Right lobe of liver (tissue), 6 donors: ENCODE data around the gene LDLRAD4. TPM values are rescaled to one million over a fixed set of nuclear protein-coding genes. Genes with fewer than 3 reads are reported as not detected.

Source experiments
- ATAC-seq, 4 donors: fragments of 200-7000 bp; cut with Tn5 transposase; one replicate each; pipeline ENCODE4 v1.9.1; 2020; ENCODE audit warnings: mild to moderate bottlenecking in 4 of 4, moderate library complexity in 4 of 4
- DNase-seq, 3 donors: peaks; one replicate each; pipeline ENCODE4 v3.0.0-alpha.2; 2020
- H3K27ac ChIP-seq, 3 donors: fragments of 200-600 bp; one replicate each; pipeline ENCODE4 v1.8.0; 2022
- H3K27me3 ChIP-seq, 2 donors: fragments of 200-600 bp; one replicate each; pipeline ENCODE4 v1.8.0; 2022
- H3K36me3 ChIP-seq, 4 donors: fragments of 200-600 bp; sonication (generic) in 1 of 4; one replicate each; pipeline versions ENCODE4 v1.5.1 to v1.8.0; 2017 to 2022; ENCODE audit warnings: control low read depth in 1 of 4
- H3K4me1 ChIP-seq, 4 donors: fragments of 200-600 bp; sonication (generic) in 1 of 4; one replicate each; pipeline versions ENCODE4 v1.5.1 to v1.8.0; 2017 to 2022; ENCODE audit warnings: control low read depth in 1 of 4
- H3K4me3 ChIP-seq, 3 donors: fragments of 200-600 bp; one replicate each; pipeline ENCODE4 v1.8.0; 2022
- H3K9me3 ChIP-seq, 4 donors: fragments of 200-600 bp; sonication (generic) in 1 of 4; one replicate each; pipeline versions ENCODE4 v1.5.1 to v1.8.0; 2017 to 2022; ENCODE audit warnings: control low read depth in 1 of 4
- POLR2A ChIP-seq: fragments of 450-650 bp; IDR thresholded peaks from one replicate; pipeline ENCODE4 v1.6.1; 2017; ENCODE audit warnings: antibody characterized with exemption, mild to moderate bottlenecking
- WGBS: methylation state at CpG from one replicate; pipeline ENCODE4 v1.1.6; 2018; ENCODE audit warnings: low coverage, low lambda C conversion rate; ENCODE audit not compliant: insufficient coverage; ENCODE audit errors: missing lambda C conversion rate; 5-methylcytosine and 5-hydroxymethylcytosine counted together
- intact Hi-C, 2 donors: fragments of 100-400 bp; cut with DNase I; formaldehyde crosslinking; loops; one replicate each; pipeline versions ENCODE4 v1.11.2 to v1.14.1; 2022
- total RNA-seq, 6 experiments: library from RNA; depleted of rRNA in 2 of 6; stranded (reverse); fragments of >200 nt in 2 of 6; fragmentation: NEBNext Ultra II Directional in 3 of 6; extraction: Animal tissue kit (Norgen Biotek cat#: 25700) in 3 of 6; gene quantifications; one replicate each; pipeline versions ENCODE4 v1.1.0 to v1.2.4, GENCODE V29; 2016 to 2023
- TF ChIP-seq, protein P1 (sequence below), 4 donors: fragments of 200-600 bp in 3 of 4; fragments of 450-650 bp in 1 of 4; IDR thresholded peaks; one replicate each; pipeline versions ENCODE4 v1.5.1 to v1.8.0; 2016 to 2022; ENCODE audit warnings: antibody characterized with exemption in 4 of 4, mild to moderate bottlenecking in 2 of 4
- donor health status: DM: no; HTN: yes; CAD: no.
- donor health status: DM: no; HTN: no; CAD: no.
- donor health status: DM: no; HTN: no; CAD: no.
- donor health status: DM: no; HTN: yes; CAD: no.
- donor health status: DM: no; HTN: yes; CAD: no.

The LDLRAD4 gene
- total RNA-seq, 6 experiments from 2014 or later = 10.6 to 66.4 (median 18.7) TPM

DNA sequence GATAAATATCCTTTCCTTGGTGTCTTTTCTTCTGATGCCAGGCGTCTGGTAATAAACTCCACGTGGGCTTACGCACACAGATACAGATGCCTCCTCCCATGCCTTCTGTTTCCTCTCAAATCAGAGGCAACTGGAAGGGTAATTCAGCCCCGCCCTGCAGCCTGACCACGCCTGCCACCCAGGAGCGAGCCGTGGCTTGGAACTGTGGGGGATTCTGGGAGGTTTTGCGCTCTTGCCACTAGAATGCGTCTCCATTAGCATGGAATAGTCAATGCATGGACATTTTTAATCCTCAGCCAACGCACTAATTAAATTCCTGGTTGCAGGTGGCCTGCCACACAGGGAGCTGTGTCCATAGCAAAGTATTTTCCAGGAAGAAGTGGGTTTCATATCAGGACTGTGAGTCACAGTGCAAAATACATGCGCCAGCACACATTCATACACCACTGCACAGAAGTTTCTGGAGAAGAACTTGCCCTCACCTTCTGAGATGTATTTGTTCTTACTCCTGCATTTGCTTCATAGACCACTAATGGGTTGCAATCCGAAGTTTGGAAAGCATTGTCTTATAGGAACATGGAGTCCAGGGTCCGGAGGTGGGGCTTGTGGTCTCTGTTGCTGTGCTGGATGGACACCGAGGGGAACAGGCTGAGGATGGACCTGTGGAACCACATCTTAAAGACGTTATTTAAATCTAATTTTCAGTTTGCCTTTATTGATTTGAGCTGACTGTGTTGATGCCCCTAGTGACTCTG lies 151.4 kb downstream of the LDLRAD4 start:
- intact Hi-C loops = no loop called here
- H3K4me1 ChIP-seq = peaks cover 0 to 4% (median 0%) of the 10 kb centered on the region in 4 donors
- no peak overlapping the region for H3K4me3 ChIP-seq
- peak in 1 of 4 donors; percentile 52 for ATAC-seq
- H3K27me3 ChIP-seq = no peaks in the 10 kb centered on the region
- no peak overlapping the region for H3K27ac ChIP-seq
- H3K36me3 ChIP-seq = no peaks in the 10 kb centered on the region
- no peaks in the 10 kb centered on the region for H3K9me3 ChIP-seq
- no peak for TF ChIP-seq POLR2A
- TF ChIP-seq, protein P1, sequence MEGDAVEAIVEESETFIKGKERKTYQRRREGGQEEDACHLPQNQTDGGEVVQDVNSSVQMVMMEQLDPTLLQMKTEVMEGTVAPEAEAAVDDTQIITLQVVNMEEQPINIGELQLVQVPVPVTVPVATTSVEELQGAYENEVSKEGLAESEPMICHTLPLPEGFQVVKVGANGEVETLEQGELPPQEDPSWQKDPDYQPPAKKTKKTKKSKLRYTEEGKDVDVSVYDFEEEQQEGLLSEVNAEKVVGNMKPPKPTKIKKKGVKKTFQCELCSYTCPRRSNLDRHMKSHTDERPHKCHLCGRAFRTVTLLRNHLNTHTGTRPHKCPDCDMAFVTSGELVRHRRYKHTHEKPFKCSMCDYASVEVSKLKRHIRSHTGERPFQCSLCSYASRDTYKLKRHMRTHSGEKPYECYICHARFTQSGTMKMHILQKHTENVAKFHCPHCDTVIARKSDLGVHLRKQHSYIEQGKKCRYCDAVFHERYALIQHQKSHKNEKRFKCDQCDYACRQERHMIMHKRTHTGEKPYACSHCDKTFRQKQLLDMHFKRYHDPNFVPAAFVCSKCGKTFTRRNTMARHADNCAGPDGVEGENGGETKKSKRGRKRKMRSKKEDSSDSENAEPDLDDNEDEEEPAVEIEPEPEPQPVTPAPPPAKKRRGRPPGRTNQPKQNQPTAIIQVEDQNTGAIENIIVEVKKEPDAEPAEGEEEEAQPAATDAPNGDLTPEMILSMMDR (IDR thresholded peaks at IDR 0.05) = no peak
- WGBS = 71% methylated on average over 10 of the region's 15 CpGs
- DNase-seq = no peak

DNA sequence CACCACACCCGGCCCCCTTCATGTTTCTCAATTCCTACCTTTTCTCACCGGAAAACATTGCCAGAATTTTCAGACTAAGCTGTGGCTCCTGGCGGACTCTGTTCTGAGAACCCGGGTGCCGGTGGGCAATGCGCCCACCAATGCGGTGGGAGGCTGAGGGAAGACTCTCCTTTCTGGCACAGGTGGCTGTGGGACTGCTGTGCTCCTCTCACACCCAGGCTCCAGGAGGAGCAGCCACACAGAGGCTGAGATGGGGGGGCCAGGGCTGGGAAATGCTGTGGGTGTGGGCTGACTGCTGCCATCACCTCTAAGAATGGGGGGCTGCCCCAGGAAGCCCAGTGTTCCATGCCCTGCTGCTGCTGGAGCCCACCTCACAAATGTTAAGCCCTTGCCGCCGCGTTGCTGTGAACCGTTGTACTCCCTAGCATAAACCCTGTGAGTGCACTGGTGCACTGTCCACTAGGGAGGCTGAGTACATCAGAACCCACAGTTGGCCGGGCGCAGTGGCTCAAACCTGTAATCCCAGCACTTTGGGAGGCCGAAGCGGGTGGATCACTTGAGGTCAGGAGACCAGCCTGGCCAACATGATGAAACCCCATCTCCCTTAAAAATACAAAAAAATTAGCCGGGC lies 152.6 kb downstream of the LDLRAD4 start:
- no peaks in the 10 kb centered on the region for H3K4me1 ChIP-seq
- H3K9me3 ChIP-seq = no peaks in the 10 kb centered on the region
- H3K4me3 ChIP-seq = no peak overlapping the region
- TF ChIP-seq, protein P1 (IDR thresholded peaks at IDR 0.05) = no peak
- TF ChIP-seq POLR2A = no peak
- DNase-seq (no peak), ATAC-seq (no peak)
- WGBS = 93% methylated on average over 3 of the region's 16 CpGs
- no peaks in the 10 kb centered on the region for H3K36me3 ChIP-seq
- intact Hi-C loops = no loop called here
- no peak overlapping the region for H3K27ac ChIP-seq
- no peaks in the 10 kb centered on the region for H3K27me3 ChIP-seq

DNA sequence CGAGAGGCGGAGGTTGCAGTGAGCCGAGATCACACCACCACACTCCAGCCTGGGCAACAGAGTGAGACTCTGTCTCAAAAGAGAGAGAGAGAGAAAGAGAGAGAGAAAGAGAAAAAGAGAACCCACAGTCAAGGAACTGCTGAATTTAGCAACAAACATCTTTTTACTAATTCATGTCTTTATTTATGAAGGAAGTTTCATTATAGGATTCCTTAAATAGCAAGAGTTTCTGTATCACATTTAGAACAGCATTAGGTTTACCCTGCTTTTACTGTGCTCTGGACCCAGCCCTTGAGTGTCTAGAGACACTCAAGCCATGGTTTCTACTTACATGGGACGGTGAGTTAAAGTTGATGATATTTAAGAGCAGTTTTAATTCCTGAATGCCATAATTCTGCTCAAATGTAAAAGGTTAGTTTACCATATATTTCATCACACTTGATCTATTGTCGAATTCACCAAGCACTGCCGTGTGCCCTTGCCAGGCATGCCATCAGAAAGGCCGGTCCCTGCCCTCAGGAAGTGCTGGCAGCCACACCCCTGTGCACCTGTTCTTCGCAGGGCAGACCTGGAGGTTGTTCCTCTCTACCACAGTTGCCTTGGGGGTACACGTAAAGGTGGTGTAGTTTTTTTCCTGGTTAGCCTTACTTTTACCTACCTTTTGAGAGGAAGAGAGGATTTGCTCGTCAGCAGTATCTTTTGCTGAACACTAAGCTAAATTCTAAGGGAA lies 153.3 kb downstream of the LDLRAD4 start:
- H3K4me3 ChIP-seq = no peak overlapping the region
- H3K36me3 ChIP-seq = no peaks in the 10 kb centered on the region
- ATAC-seq (no peak), DNase-seq (no peak)
- TF ChIP-seq, protein P1 (IDR thresholded peaks at IDR 0.05) = no peak
- TF ChIP-seq POLR2A = no peak
- no peaks in the 10 kb centered on the region for H3K27me3 ChIP-seq
- no peaks in the 10 kb centered on the region for H3K4me1 ChIP-seq
- intact Hi-C loops = no loop called here
- 57% methylated on average over 6 of the region's 10 CpGs for WGBS
- H3K27ac ChIP-seq = no peak overlapping the region
- no peaks in the 10 kb centered on the region for H3K9me3 ChIP-seq

DNA sequence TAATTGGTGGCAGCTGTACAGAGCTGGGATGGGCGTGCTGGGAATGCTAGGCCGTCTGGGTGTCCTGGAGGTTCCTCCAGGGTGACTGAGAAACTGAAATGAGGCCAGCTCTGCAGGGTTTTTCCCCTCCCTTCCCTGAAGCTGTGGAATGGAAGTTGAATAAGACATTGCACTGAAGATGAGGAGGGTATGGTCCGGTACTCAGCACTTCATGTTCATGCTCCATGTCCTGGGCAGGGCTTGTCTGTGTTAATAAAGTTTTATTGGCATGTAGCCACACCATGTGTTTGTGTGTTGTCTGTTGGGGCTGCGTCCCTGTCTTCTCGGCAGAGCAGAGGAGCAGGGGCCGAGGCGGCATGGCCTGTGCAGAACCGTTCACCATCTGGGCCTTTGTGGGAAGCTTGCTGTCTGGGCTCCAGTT lies 154.0 kb downstream of the LDLRAD4 start:
- no peak for DNase-seq
- no peak for ATAC-seq
- H3K4me1 ChIP-seq = no peaks in the 10 kb centered on the region
- H3K27me3 ChIP-seq = no peaks in the 10 kb centered on the region
- WGBS = 59% methylated on average over 2 of the region's 8 CpGs
- intact Hi-C loops = no loop called here
- no peak overlapping the region for H3K27ac ChIP-seq
- H3K9me3 ChIP-seq = no peaks in the 10 kb centered on the region
- TF ChIP-seq, protein P1 (IDR thresholded peaks at IDR 0.05) = no peak
- TF ChIP-seq POLR2A = no peak
- no peaks in the 10 kb centered on the region for H3K36me3 ChIP-seq
- no peak overlapping the region for H3K4me3 ChIP-seq
